CD14-positive monocyte (primary cell): ENCODE results near the gene XXYLT1. TPM values are rescaled to one million over a fixed set of nuclear protein-coding genes. Genes with fewer than 3 reads are reported as not detected.

Experiments used
- DNase-seq, 3 donors: peaks; one replicate each; pipeline ENCODE4 v3.0.0-alpha.2; 2011 to 2022
- H2AFZ ChIP-seq: 2 replicates; pipeline ENCODE4 v1.6.0; 2012; ENCODE audit warnings: mild to moderate bottlenecking, low read depth, low read length, inconsistent platforms; ENCODE audit not compliant: insufficient read depth, poor library complexity, severe bottlenecking
- H3K27ac ChIP-seq, 2 donors: 1 replicate in 1 of 2; 2 replicates in 1 of 2; pipeline ENCODE4 v1.5.1; 2012 to 2013; ENCODE audit warnings: low read length in 2 of 2, control low read depth in 1 of 2, inconsistent platforms in 1 of 2, low read depth in 1 of 2, mild to moderate bottlenecking in 1 of 2
- H3K27me3 ChIP-seq, 2 donors: one replicate each; pipeline versions ENCODE4 v1.6.0 to v1.6.1; 2011 to 2013; ENCODE audit warnings: low read length in 2 of 2; ENCODE audit not compliant: control insufficient read depth in 2 of 2, insufficient read depth in 2 of 2
- H3K36me3 ChIP-seq, 2 donors: replicated peaks in 1 of 2; 1 replicate in 1 of 2; 2 replicates in 1 of 2; pipeline versions ENCODE4 v1.5.1 to v1.6.1; 2012 to 2013; ENCODE audit warnings: low read length in 2 of 2, control low read depth in 1 of 2, inconsistent platforms in 1 of 2, mild to moderate bottlenecking in 1 of 2; ENCODE audit not compliant: insufficient read depth in 2 of 2, control insufficient read depth in 1 of 2
- H3K4me1 ChIP-seq, 2 donors: 1 replicate in 1 of 2; 2 replicates in 1 of 2; pipeline versions ENCODE4 v1.5.1 to v1.6.1; 2012 to 2013; ENCODE audit warnings: low read length in 2 of 2, control low read depth in 1 of 2, inconsistent platforms in 1 of 2, mild to moderate bottlenecking in 1 of 2, moderate library complexity in 1 of 2; ENCODE audit not compliant: insufficient read depth in 2 of 2, control insufficient read depth in 1 of 2
- H3K4me2 ChIP-seq: replicated peaks from 2 replicates; pipeline ENCODE3; 2012; ENCODE audit warnings: low read length, moderate library complexity, mild to moderate bottlenecking; ENCODE audit not compliant: poor library complexity, severe bottlenecking; ENCODE audit errors: extremely low read depth
- H3K4me3 ChIP-seq, 3 experiments: fragments of 200-600 bp in 1 of 3; sonication (generic) in 1 of 3; replicated peaks in 1 of 3; 1 replicate in 2 of 3; 2 replicates in 1 of 3; pipeline ENCODE4 v1.5.1; 2011 to 2013; ENCODE audit warnings: low read length in 3 of 3, mild to moderate bottlenecking in 3 of 3, control low read depth in 2 of 3, low read depth in 2 of 3, inconsistent platforms in 1 of 3, moderate library complexity in 1 of 3
- H3K79me2 ChIP-seq: 2 replicates; pipeline ENCODE4 v1.6.0; 2012; ENCODE audit warnings: mild to moderate bottlenecking, control low read depth, inconsistent platforms, low read length, moderate library complexity; ENCODE audit not compliant: insufficient read depth
- H3K9ac ChIP-seq: 2 replicates; pipeline ENCODE4 v1.6.0; 2017; ENCODE audit warnings: low read length, mild to moderate bottlenecking; ENCODE audit not compliant: insufficient read depth, poor library complexity, severe bottlenecking
- H3K9me3 ChIP-seq, 2 donors: replicated peaks in 1 of 2; 1 replicate in 1 of 2; 2 replicates in 1 of 2; pipeline versions ENCODE4 v1.5.1 to v1.6.1; 2012 to 2013; ENCODE audit warnings: low read length in 2 of 2, control low read depth in 1 of 2; ENCODE audit not compliant: control insufficient read depth in 1 of 2, insufficient read depth in 1 of 2
- H4K20me1 ChIP-seq: 2 replicates; pipeline ENCODE4 v1.6.0; 2012; ENCODE audit warnings: mild to moderate bottlenecking, low read length, control low read depth, moderate library complexity; ENCODE audit not compliant: insufficient read depth
- H3K27ac Mint-ChIP-seq, 7 donors: one replicate each; pipeline ENCODE4 v1.8.0; 2020; ENCODE audit warnings: mild to moderate bottlenecking in 7 of 7, mixed read lengths in 7 of 7, moderate library complexity in 6 of 7, inconsistent platforms in 2 of 7
- H3K27me3 Mint-ChIP-seq, 3 donors: one replicate each; pipeline ENCODE4 v1.8.0; 2021 to 2022; ENCODE audit warnings: low read depth in 3 of 3, mild to moderate bottlenecking in 3 of 3, mixed read lengths in 3 of 3, moderate library complexity in 3 of 3, inconsistent platforms in 1 of 3
- H3K36me3 Mint-ChIP-seq, 2 donors: one replicate each; pipeline ENCODE4 v1.8.0; 2020; ENCODE audit warnings: mixed read lengths in 2 of 2, inconsistent platforms in 1 of 2, mild to moderate bottlenecking in 1 of 2
- H3K4me1 Mint-ChIP-seq: one replicate; pipeline ENCODE4 v1.8.0; 2020; ENCODE audit warnings: mild to moderate bottlenecking, mixed read lengths
- H3K4me3 Mint-ChIP-seq, 2 donors: one replicate each; pipeline ENCODE4 v1.8.0; 2020; ENCODE audit warnings: mild to moderate bottlenecking in 2 of 2, mixed read lengths in 2 of 2, moderate library complexity in 1 of 2
- H3K9me3 Mint-ChIP-seq, 7 donors: one replicate each; pipeline ENCODE4 v1.8.0; 2020 to 2022; ENCODE audit warnings: mixed read lengths in 7 of 7, mild to moderate bottlenecking in 6 of 7, moderate library complexity in 6 of 7, inconsistent platforms in 2 of 7
- CTCF ChIP-seq: fragments of 200-600 bp; IDR thresholded peaks from one replicate; pipeline ENCODE4 v1.8.0; 2022; ENCODE audit warnings: antibody characterized with exemption, mild to moderate bottlenecking
- WGBS: methylation state at CpG from one replicate; pipeline ENCODE4 v1.1.5; 2013; ENCODE audit warnings: missing lambda C conversion rate; ENCODE audit not compliant: insufficient coverage; 5-methylcytosine and 5-hydroxymethylcytosine counted together
- intact Hi-C, 2 donors: fragments of 100-400 bp; cut with micrococcal nuclease; formaldehyde crosslinking; loops; one replicate each; pipeline versions ENCODE4 v1.15.0 to v1.15.1; 2023
- polyA plus RNA-seq, 3 donors: library from polyadenylated mRNA; depleted of rRNA in 1 of 3; unstranded in 2 of 3; stranded (reverse) in 1 of 3; fragments of 300-500 nt in 2 of 3; fragments of >200 nt in 1 of 3; fragmentation: Illumina TruSeq in 2 of 3; gene quantifications; 1 replicate in 2 of 3; 2 replicates in 1 of 3; pipeline ENCODE4 v1.2.3, GENCODE V29; 2012 to 2021

XXYLT1 gene
- polyA plus RNA-seq, 3 donors, result 11.8 to 13.5 (median 13.2) TPM

DNA sequence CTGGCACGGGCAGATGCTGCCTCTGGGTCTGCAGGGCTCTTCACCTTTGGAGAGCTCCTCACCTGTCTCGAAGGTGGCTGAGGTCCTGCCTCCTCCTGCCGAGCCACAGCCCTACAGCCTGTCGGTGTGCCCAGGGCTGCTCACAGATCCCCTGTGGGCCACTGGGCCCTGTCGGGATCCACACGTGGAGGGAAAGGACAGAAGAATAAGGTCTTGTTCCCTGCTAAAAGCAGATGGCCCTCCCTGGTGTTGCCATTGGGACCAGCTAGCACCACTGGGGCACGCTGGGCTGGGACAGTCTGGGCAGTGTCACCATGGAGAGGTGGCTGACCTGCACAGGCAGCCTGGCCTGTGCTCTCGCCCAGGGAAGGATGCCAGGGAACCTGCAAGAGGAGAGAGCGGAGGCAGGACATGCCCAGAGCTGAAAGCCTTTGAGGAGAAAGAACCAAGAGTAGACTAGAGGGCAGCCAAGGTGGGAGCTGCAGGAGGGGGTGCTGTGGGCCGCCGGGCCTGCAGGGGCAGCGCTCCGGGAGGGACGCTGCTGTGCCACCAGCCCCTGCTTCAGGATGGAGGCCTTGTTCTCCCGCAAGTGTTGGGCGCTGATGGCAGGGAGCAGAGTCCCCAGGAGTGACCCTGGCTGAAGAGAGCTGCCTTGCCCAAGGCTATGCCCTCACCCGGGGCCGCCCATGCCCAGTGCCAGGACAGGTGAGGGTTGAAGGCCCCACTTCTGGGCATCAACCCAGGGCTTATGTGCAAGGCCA lies 210.2 kb downstream of the XXYLT1 start:
- TF ChIP-seq CTCF, result no peak
- DNase-seq, result no peak
- Mint-ChIP-seq H3K36me3 (peaks cover 0 to 2% of the 10 kb centered on the region in 2 donors), H3K4me3 (no peak overlapping the region), H3K27me3 (peaks cover 4 to 8% (median 6%) of the 10 kb centered on the region in 3 donors), H3K27ac (no peak overlapping the region), H3K4me1 (peaks cover 23% of the 10 kb centered on the region), H3K9me3 (peaks cover 0 to 4% (median 1%) of the 10 kb centered on the region in 7 donors)
- Histone ChIP-seq H3K9me3 (no peaks in the 10 kb centered on the region), H3K4me1 (peaks cover 7% of the 10 kb centered on the region in 2 donors), H4K20me1 (no peaks in the 10 kb centered on the region), H3K36me3 (no peaks in the 10 kb centered on the region), H3K9ac (no peak overlapping the region), H3K27me3 (no peaks in the 10 kb centered on the region), H2AFZ (no peak overlapping the region), H3K4me2 (no peak overlapping the region), H3K4me3 (no peak overlapping the region), H3K79me2 (no peaks in the 10 kb centered on the region), H3K27ac (no peak overlapping the region)
- WGBS, result 95% methylated on average over 18 of the region's 18 CpGs
- intact Hi-C loops, result no loop called here

DNA sequence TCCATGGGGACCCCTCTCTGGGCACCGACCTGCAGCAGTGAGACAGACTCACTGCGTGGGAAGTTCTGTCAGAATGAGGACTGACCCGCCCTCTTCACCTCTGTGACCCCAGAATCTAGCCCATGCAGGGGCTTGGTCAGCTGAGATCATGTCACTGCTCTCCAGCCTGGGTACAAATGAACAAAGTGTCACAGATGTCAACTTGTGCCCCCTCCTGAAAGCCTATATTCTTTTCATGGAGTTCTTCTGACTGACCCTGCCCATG lies 210.8 kb downstream of the XXYLT1 start:
- no peak for DNase-seq
- no peak overlapping the region for H3K4me2 ChIP-seq
- peaks cover 4 to 10% (median 6%) of the 10 kb centered on the region in 3 donors for H3K27me3 Mint-ChIP-seq
- H3K79me2 ChIP-seq, result no peaks in the 10 kb centered on the region
- no peaks in the 10 kb centered on the region for H3K9me3 ChIP-seq
- 92% methylated on average over 2 of the region's 3 CpGs for WGBS
- no peak overlapping the region for H3K27ac Mint-ChIP-seq
- no peaks in the 10 kb centered on the region for H3K27me3 ChIP-seq
- peaks cover 27% of the 10 kb centered on the region for H3K4me1 Mint-ChIP-seq
- no peaks in the 10 kb centered on the region for H3K36me3 Mint-ChIP-seq
- intact Hi-C loops, result no loop called here
- no peak overlapping the region for H3K9ac ChIP-seq
- H4K20me1 ChIP-seq, result no peaks in the 10 kb centered on the region
- H3K4me1 ChIP-seq, result peaks cover 7% of the 10 kb centered on the region in 2 donors
- no peaks in the 10 kb centered on the region for H3K9me3 Mint-ChIP-seq
- no peak overlapping the region for H3K4me3 ChIP-seq
- H3K36me3 ChIP-seq, result no peaks in the 10 kb centered on the region
- no peak overlapping the region for H3K27ac ChIP-seq
- H2AFZ ChIP-seq, result no peak overlapping the region
- TF ChIP-seq CTCF, result no peak
- H3K4me3 Mint-ChIP-seq, result no peak overlapping the region
